ENCODE measurements around the gene EPHB2.

Gene EPHB2

DNA sequence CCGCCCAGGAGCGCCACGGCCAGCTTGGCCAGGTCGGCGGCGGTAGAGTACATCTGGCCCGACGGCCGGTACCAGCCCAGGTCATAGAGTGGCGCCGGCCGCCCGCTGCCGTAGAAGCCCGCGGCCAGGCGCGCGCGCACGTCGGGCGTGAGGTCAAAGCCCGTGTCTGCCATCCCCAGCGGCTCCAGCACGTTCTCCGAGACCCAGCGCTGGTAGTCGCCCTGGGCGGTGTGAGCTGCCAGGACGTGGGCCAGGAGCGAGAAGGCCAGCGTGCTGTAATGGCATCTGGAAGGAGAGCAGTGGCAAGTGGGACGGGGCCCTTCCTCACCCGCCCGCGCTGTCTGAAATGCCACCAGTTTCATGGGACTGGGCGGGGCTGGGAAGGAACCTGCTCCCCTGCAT, 243.1 kb downstream of the EPHB2 start:
- TF ChIP-seq FOXP2 (optimal IDR thresholded peaks at IDR 0.05; ENCODE audit: borderline replicate concordance, extremely low read depth, extremely low read length, insufficient read depth) (no peak), POLR2AphosphoS5 (IDR thresholded peaks at IDR 0.05; ENCODE audit: low read depth, low read length) (no peak), TAF1 (IDR thresholded peaks at IDR 0.05; ENCODE audit: borderline replicate concordance, insufficient read depth, low read length) (no peak), SIN3A (IDR thresholded peaks at IDR 0.05; ENCODE audit: borderline replicate concordance, insufficient read depth, low read length) (no peak)
- TF ChIP-seq, protein P1, sequence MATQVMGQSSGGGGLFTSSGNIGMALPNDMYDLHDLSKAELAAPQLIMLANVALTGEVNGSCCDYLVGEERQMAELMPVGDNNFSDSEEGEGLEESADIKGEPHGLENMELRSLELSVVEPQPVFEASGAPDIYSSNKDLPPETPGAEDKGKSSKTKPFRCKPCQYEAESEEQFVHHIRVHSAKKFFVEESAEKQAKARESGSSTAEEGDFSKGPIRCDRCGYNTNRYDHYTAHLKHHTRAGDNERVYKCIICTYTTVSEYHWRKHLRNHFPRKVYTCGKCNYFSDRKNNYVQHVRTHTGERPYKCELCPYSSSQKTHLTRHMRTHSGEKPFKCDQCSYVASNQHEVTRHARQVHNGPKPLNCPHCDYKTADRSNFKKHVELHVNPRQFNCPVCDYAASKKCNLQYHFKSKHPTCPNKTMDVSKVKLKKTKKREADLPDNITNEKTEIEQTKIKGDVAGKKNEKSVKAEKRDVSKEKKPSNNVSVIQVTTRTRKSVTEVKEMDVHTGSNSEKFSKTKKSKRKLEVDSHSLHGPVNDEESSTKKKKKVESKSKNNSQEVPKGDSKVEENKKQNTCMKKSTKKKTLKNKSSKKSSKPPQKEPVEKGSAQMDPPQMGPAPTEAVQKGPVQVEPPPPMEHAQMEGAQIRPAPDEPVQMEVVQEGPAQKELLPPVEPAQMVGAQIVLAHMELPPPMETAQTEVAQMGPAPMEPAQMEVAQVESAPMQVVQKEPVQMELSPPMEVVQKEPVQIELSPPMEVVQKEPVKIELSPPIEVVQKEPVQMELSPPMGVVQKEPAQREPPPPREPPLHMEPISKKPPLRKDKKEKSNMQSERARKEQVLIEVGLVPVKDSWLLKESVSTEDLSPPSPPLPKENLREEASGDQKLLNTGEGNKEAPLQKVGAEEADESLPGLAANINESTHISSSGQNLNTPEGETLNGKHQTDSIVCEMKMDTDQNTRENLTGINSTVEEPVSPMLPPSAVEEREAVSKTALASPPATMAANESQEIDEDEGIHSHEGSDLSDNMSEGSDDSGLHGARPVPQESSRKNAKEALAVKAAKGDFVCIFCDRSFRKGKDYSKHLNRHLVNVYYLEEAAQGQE (IDR thresholded peaks at IDR 0.05; ENCODE audit: insufficient read depth in 1 of 2, low read depth in 2 of 2, low read length in 2 of 2) = no peak

DNA sequence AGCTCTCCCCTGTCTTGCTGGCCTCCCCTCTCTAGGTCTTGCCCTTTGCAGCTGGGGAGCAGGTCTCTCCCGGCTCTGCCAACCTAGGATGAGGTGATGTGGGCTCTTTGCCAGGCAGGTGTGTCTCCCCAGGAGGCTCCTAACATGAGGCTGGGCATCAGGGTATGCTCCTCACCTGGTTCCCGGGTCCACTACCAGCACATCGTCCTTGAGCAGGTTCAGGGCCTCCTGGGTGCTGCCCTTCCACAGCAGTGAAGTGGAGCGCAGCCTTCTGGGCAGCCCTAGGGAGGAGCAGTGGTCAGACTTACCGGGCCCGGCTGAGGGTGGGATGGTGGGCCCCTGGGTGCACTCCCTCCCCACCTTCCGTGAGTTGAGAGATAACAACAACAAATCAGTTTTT, 244.5 kb downstream of the EPHB2 start:
- no peak for TF ChIP-seq FOXP2 (optimal IDR thresholded peaks at IDR 0.05; ENCODE audit: borderline replicate concordance, extremely low read depth, extremely low read length, insufficient read depth)
- no peak for TF ChIP-seq TAF1 (IDR thresholded peaks at IDR 0.05; ENCODE audit: borderline replicate concordance, insufficient read depth, low read length)
- no peak for TF ChIP-seq POLR2AphosphoS5 (IDR thresholded peaks at IDR 0.05; ENCODE audit: low read depth, low read length)
- TF ChIP-seq, protein P1 (IDR thresholded peaks at IDR 0.05; ENCODE audit: insufficient read depth in 1 of 2, low read depth in 2 of 2, low read length in 2 of 2) = no peak
- TF ChIP-seq SIN3A (IDR thresholded peaks at IDR 0.05; ENCODE audit: borderline replicate concordance, insufficient read depth, low read length) = no peak

DNA sequence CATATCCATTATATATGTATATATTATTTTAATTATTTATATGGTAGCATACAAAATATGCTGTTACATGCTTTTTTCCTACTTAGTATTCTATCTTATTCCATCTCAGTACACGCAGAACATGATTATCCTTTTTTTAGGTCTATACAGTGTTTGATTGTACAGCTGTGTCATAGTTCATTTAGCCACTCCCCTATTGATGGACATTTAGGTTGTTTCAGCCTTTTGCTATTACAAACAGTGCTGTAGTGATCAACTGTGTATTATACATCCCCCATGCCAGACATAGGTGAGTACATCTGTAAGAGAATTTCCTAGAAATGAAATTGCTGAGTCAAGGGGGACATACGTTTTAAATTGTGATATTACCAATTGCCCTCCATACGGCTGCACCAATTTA, 246.4 kb downstream of the EPHB2 start:
- TF ChIP-seq POLR2AphosphoS5 (IDR thresholded peaks at IDR 0.05; ENCODE audit: low read depth, low read length) = no peak
- TF ChIP-seq, protein P1 (IDR thresholded peaks at IDR 0.05; ENCODE audit: insufficient read depth in 1 of 2, low read depth in 2 of 2, low read length in 2 of 2) = no peak
- TF ChIP-seq FOXP2 (optimal IDR thresholded peaks at IDR 0.05; ENCODE audit: borderline replicate concordance, extremely low read depth, extremely low read length, insufficient read depth) = no peak
- no peak for TF ChIP-seq SIN3A (IDR thresholded peaks at IDR 0.05; ENCODE audit: borderline replicate concordance, insufficient read depth, low read length)
- TF ChIP-seq TAF1 (IDR thresholded peaks at IDR 0.05; ENCODE audit: borderline replicate concordance, insufficient read depth, low read length) = no peak

DNA sequence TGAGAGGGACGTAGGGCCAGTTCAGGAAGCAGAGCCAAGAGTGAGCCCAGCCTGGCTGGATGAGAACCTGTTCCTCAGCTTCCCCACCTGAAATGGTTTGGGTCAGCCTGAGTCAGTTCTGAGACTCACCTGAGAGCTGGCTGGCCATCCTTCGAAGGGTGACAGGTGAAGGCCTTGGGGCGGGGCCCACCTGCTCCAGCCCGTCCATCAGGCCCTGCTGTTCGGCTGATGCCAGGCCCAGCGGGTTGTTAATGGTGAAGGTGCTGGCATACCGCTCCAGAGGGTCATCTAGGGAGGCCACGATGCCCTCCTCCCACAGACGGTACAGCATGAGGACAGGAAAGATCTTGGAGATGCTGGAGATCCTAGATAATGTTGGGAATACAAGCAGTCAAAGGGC, 247.9 kb downstream of the EPHB2 start:
- no peak for TF ChIP-seq TAF1 (IDR thresholded peaks at IDR 0.05; ENCODE audit: borderline replicate concordance, insufficient read depth, low read length)
- no peak for TF ChIP-seq POLR2AphosphoS5 (IDR thresholded peaks at IDR 0.05; ENCODE audit: low read depth, low read length)
- TF ChIP-seq SIN3A (IDR thresholded peaks at IDR 0.05; ENCODE audit: borderline replicate concordance, insufficient read depth, low read length) = no peak
- TF ChIP-seq FOXP2 (optimal IDR thresholded peaks at IDR 0.05; ENCODE audit: borderline replicate concordance, extremely low read depth, extremely low read length, insufficient read depth) = no peak
- TF ChIP-seq, protein P1 (IDR thresholded peaks at IDR 0.05; ENCODE audit: insufficient read depth in 1 of 2, low read depth in 2 of 2, low read length in 2 of 2) = no peak

Measured in PFSK-1 (cell line).